HG02798 (cell line): ENCODE measurements around the gene FAM78B.
A peak's percentile ranks its signal among the peaks of the same experiment; 100 is the strongest.

ENCODE experiments used
- ATAC-seq: cut with Tn5 transposase; IDR thresholded peaks from one replicate; pipeline ENCODE4 v1.9.1; 2021; ENCODE audit warnings: mild to moderate bottlenecking; ENCODE audit not compliant: unreplicated experiment, poor library complexity

Gene FAM78B

DNA sequence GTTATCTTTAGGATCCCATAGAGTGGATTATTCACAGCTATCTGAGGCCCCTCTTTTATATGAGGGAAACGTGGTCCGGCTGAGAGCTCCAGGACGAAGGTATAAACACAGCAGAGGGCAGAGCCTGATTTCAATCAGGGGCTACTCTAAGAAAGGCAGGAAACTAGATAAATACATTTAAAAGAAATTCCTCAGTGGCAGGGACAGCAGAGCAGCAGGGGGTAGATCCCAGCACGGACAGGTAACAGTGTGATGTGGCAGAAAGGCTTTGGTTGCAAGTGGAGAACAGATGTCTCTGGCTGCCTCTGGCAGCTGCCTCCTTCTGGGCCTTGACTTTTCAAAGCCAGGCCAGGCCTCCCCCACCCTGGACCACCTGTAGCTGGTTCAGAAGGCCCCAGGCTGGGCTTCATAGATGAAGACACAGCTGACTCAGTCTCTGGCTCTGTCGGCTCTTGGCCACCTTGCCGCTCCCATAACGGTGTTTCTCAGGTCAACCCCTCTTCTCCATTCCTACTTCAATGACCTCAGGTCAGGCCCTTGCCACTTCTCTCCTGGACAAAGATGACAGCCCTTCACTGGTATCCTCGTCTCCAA is 43.8 kb downstream of the FAM78B start:
- no peak for ATAC-seq

DNA sequence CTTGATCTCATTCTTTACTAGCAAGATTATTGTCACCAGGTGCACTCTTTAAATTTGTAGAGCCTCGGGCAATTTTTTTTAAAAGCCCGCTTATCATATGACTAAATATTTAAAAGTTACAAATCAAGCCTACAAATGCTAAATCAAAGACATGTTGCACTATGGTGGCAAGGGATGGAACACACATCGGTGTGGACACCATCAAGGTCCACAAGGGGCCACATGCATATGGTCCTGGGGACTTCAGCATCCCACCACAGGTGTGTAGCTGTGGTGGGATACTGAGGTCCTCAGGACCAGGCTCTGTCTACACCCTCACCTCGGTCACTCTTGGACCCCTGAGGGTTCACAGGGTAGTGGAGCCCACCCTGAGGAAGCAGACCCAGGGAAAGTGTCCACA is 45.8 kb downstream of the FAM78B start:
- no peak for ATAC-seq

DNA sequence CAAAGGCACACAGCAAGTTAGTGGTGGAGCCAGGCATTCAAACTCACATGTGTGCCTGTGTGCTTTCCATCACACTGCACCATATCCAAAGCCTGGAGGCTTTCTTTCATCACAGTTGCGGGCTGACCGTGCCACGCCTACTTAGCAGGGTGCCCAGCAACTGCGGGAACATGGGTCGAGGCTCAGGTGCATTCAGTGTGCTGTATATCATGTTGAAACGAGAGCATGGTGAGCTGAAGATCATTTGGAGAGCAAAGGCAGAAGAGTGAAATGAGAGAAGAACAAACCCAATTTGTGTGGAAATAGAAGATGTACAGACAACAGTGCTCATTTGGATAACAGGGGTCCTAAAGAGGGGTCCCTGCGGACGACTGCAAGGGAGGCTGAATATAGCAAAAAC is 46.5 kb downstream of the FAM78B start:
- no peak for ATAC-seq

DNA sequence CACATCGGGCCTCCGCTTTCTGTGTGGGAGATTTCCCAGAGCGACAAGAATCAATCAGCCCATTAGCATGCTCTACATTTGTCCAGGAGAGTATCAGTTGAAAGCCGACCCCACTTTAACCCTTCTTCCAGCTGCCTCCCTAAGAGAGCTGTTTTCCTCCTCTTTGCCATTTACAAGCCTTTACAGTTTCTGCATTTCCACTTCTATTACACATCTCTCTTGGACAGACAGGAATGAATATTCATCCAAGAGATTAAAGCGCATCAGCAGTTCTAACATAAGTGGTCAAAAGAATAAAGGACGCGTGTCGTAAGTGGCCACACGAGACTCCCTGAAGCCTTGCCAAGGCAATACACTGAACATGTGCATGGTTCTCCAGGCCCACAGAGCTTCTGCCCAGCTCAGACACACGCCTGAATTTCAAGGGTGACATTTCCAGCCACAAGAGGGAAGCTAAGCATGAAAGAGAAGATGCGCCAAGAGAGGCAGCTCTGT is 47.3 kb downstream of the FAM78B start:
- ATAC-seq: no peak

DNA sequence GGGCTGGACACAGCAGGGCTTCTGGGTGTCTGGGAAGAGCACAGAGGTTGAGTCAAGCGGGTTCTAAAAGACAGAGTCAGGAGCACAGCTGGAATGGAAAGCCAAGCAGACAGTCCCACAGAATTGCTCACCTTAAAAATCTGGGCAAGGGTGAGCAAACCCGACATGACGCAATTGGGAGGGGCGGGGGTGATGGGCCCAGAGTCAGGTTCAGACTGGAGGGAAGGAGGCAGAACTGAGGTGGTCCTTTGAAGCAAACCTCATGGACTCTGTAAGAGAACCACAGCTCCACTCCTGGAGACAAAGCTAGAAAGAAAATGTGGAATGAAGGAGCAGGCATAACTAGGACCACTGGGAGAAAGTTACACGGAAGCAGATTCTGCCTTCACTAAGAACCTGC is 49.0 kb downstream of the FAM78B start:
- no peak for ATAC-seq

DNA sequence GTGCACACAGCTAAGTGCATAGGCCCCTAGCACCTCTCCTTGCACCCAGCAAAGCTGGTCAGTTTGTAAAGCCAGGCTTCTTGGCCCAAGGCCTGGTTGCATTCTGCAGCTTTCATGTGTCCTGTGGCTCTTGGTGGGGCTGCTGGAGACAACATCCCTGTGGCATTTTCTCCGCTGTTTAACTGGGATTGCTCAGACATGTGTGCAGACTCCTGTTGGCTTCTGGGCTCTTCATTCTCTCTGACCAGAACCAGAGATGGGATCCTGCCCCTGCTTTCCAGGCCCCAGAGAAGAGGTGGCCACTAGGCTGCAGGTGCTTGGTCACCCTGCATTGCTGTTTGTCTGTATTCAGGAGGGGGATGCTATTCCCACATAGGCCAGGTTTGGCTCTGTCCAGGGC is 50.8 kb downstream of the FAM78B start:
- no peak for ATAC-seq

DNA sequence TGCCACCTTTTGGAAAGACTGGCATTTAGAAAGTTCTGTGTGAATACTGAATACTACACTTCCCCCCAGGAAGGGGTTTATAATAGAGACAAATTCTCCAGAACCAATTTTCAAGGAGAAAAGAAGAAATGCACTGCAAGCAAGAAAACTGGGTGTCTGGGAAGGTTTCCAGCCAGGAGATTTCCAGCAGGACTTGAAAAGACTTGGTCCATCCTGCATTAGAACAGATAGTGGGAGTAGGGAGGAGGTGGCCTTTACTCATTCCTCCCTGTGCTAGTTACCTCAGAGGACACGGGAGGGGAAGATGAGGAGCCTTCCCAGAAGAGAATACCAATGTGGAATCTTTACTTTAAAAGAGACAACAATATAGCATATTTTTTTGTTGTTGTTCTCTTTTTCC is 52.4 kb downstream of the FAM78B start:
- no peak for ATAC-seq

DNA sequence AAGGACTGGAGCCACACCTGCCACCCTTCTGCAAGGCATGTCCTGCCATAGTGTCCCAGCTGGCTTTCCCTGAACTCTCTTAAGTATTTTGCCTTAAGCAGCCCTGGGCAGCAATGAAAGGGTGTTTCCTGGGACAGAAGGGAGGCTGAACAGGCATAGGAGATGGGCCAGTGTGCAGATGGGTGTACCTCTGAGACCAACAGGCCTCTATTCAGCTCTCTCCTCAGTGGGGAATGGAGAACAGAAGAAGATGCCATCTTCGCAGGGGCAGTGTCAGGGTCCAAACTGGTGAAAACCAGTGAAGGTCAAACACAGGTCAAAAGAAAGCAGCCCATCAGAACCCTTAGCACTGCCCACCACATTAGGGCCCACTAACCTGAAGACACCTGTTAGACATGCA is 53.2 kb downstream of the FAM78B start:
- ATAC-seq: no peak

DNA sequence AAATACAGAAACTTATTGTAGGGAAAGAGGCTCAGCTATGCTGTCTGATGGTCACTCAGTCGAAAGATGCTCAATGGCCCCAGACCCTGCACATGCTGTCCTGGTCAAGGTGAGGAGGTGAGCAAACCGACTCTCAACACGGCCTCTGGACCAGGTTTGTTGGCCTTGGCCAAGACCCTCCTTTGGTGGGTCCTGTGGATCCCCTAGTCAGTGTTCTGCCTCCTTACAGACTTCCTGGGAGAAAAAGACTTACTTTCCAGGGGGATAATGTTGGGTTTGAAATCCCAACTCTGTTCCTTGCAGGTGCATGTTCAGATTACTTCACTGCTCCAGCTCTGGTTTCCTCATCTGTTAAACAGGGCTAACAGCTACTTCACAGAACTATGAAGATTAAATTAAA is 53.8 kb downstream of the FAM78B start:
- ATAC-seq: no peak

DNA sequence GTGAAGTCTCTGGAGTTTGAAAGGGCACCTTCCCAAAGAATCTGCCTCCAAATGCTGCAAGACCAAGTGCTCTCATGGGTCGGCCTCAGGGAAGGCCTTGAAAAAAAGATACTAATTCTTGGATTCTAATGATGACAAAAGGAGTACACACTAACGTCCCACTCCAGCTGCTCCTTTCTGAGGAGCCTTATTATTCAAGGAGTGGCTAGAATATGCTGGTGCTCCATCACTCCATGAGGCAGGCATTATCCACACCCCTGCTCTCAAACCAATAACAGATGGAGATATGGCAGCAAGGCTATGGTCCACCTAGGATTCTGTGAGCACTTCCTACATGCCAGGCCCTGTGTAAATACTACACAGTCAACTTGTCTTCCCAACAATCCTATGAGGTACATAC is 54.4 kb downstream of the FAM78B start:
- ATAC-seq: no peak

DNA sequence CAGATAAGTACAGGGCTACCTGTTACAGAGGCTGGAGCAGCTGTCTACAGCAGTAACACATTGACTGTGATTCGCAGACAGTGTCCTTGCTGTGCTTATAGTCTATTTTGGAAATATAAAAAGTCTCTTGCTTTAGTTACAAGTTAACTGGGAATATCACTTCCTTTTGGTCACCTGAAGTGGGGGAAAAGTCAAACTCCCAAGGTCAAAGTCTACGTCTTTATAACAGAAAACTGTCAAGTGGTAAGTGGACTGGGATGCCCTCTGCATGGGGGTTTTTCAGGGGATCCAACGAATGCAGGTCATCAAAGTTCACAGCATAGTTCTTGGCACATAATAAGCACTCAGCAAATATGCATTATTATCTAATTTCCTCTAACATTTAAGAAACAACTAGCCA is 55.4 kb downstream of the FAM78B start:
- ATAC-seq: no peak

DNA sequence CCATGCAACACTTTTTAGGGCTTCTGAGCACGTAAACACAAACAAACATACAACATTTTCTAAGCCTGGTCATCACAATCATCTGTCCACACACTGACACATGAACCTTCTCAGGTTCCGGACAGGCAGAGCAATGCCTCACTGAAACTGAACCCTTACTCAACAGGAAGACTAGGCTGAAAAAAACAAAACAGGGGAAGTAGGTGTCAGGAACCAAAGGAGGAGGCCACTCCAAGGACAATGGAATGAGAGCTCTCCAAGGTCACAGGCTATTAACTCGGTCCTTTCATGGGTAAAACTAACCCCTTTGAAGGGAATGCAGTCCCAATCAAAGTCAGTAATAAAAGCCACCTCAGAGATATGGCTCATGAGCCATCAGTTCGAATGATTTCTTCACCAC is 76.6 kb downstream of the FAM78B start:
- ATAC-seq: no peak

DNA sequence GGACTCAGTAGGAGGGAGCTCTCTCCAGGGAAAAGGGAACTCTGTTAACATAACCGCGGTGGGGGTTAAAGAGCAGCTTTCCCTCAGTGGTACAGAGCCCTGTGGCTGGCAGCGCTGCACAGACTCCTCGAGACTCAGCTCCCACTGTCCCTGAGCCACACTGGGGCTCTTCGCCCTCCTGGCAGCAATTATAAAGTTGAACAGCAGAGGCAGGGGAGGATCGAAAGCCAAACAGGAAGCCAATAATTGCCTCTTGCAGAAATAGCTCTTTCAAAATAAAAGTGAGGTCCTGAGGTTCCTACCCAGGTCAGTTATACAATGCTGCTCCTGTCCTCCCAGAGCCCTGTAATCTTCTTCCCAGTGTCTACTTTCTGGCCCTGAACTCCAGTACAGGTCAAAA is 77.0 kb downstream of the FAM78B start:
- peak; percentile 70 for ATAC-seq

DNA sequence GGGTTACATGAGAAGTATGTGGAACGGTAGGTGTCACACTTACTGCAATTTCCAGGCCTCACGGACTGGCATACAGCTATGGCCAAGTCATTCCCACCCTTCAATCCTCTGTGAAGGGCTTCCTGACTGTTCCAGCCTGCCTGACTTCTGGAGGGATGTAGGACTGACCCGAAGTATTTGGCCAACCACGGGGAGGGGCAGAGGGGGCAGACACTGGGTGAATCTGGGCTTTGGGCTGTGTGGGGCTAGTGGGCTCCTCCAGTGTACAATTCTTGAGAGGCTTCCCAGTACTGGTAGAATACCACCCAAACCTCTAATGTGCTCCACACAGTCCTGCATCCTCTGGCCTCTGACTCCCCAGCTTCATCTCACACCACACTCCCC is 78.2 kb downstream of the FAM78B start:
- ATAC-seq: no peak

DNA sequence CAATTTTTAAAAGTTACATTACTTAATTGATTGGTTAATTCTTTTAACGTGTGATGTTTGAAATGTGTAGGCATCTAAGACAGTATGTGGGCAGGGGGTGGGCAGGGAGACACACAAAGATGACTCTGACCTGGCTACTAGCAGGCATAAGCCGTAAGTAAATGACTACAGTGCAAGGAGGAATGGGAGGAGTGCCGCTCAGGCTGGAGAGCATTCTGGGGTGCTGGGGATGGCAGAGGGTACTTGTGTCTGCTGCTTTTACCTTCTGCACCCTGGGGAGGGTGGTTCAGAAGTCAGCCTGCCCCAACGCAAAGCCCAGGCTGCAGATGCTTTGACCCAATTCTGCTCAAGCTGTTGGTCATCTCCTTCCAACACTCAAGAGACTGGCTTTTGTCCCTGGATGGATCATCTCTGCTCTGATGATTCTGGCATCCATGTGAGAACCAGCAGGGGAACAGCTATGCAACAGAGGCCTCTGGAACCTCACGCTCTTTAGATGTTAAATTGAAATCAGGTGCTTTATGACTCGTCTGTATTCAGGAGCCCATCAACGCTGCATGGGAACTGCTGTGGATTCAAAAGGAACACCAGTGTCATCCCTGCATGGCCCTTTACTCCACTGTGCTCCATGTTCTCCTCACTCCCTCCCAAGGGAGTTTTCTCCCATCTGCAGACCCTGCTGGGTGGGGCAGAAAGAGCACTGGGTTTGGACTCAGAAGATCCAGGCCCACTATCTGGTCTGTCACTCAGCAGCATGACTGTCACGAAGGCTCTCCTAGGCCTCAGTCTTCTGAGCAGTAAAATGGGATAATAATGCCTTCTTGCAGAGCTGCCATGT is 78.8 kb downstream of the FAM78B start:
- no peak for ATAC-seq

DNA sequence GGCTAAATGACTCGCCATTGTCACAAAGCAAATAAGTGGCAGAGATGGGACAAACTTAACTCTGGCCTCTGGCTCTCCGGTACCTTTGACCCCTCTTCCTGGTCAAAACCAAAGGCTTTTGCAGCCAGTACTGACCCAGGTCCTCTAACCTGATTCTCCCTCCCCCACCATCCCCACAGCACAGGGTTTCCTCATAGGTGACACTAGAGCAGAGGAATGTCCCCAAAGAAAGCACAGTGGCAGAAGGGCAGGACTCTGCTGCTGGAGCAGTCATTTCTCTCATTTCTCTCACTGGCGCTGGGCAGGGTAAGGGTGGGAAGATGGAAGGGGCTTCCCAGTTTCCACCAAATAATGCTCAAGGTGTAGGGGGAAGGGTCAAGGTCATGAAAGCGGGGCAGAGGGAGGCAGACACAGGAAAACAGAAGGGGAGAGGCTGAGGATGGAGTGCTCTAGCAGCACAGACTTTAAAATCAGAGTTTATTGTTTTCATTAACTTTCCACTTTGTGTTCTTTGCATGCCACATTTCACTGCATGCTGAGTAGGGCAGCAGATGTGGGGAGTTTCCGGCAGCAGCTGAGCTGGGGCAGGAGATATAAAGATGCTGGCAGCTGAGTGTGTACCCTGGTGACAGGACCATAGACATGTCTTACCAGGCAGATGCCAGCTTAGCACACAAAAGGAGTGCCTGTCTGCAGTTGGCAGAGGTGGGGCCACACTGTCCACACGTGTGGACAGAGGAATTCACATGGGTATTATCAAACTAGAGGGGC is 80.5 kb downstream of the FAM78B start:
- no peak for ATAC-seq

DNA sequence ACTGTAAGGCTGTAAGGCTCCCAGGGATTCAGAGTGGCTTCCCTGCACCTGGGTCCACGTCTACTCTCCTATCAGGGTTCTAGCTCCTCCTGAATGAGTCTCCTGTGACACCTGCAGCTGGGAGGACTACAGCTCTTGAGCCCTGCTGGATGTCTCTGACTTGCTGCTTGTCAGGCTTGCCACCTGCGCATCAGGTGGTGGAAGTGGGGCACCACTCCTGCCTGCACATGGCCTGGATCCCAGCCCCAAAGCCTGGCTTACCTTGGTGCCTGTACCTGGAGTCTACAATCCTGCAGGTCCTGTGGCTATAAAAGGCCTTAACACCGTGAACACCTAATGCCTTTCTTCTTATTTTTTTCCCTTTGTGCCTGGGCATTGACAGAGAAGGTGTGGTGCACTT is 82.2 kb downstream of the FAM78B start:
- no peak for ATAC-seq

DNA sequence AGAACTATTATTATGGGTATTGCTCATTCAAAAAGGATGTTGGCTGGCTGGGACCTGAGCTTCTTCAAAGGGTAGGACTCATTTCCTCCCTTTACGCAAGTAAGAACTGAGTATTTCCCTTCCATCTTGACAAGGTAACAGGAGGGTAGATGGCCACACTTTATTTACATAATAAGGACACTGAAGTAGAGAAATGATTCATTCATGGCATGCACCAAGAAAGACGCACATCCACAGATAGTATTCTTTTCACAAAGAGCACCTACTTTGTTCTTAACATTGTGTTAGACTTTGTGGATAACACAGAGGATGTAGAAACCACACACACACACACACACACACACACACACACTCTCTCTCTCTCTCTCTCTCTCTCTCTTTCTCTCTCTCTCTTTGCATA is 82.9 kb downstream of the FAM78B start:
- peak; percentile 74 for ATAC-seq

DNA sequence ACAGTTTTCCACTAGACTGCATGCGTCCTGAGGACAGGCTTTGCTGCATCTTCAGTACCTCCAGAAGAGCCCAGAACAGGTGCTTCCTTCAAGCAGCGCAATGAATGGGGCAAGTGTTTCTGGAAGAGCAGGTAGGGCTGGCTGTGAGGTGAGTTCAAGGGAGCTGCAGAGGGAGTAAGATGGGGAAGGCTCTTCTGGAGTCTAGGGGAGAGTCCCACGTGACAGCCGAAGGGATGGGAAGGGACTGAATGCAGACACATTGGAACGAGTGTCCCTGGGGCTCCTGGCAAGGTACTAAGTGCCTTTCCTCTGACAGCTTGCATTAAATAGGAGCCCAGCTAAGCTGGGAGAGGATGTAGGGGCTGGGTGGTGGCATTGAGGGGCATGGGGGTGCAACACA is 84.2 kb downstream of the FAM78B start:
- ATAC-seq: no peak

DNA sequence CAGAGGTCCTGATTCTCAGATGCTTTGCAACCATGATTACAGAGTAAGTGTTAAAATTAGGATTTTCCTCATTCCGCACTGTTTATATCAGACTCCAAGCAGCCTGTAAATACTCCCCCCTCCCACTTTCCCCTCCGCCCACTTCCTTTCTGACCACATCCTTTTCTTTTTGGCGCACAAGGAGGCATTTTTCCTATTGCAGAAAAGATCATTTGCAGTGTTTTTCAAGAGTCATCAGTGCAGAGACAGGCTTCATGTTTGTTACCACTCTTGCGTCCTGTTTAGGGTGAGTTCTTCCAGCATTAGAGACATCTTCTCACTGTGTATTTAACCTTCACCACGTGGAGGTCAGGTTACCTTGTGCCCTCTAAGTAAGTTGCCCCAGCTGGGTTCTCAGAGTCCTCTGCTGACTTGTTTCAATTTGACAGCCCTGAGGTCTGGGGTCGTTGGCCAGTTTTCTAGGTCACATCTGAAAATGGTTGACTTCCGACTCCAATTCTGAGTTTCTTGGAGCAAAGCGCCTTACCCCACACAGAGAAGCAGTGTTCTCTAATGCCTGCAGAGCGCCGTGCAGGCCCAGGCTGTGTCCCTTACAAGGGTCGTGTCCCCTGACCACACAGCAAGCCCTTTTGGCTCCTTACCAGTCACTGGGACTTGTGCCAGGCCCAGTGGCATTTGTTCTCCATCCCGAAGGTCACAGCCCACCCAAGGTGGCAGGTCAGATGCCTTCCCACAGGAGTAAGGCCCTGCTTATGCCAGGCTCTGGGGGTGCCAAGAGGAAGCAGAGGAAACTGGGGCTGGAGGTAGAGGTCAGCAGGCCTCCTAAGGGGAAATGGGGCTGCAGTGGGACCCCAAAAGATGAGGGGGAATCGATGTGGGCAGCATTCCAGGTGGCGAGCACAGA is 85.6 kb downstream of the FAM78B start:
- no peak for ATAC-seq
